Measurements from ENCODE around the gene PDS5A.
A peak's percentile ranks its signal among the peaks of the same experiment; 100 is the strongest.
"Not testable (repeated sequence)": the region's sequence is repeated elsewhere in the genome, so short reads cannot be mapped to it uniquely, and the experiment has no call there.

PDS5A gene, protein sequence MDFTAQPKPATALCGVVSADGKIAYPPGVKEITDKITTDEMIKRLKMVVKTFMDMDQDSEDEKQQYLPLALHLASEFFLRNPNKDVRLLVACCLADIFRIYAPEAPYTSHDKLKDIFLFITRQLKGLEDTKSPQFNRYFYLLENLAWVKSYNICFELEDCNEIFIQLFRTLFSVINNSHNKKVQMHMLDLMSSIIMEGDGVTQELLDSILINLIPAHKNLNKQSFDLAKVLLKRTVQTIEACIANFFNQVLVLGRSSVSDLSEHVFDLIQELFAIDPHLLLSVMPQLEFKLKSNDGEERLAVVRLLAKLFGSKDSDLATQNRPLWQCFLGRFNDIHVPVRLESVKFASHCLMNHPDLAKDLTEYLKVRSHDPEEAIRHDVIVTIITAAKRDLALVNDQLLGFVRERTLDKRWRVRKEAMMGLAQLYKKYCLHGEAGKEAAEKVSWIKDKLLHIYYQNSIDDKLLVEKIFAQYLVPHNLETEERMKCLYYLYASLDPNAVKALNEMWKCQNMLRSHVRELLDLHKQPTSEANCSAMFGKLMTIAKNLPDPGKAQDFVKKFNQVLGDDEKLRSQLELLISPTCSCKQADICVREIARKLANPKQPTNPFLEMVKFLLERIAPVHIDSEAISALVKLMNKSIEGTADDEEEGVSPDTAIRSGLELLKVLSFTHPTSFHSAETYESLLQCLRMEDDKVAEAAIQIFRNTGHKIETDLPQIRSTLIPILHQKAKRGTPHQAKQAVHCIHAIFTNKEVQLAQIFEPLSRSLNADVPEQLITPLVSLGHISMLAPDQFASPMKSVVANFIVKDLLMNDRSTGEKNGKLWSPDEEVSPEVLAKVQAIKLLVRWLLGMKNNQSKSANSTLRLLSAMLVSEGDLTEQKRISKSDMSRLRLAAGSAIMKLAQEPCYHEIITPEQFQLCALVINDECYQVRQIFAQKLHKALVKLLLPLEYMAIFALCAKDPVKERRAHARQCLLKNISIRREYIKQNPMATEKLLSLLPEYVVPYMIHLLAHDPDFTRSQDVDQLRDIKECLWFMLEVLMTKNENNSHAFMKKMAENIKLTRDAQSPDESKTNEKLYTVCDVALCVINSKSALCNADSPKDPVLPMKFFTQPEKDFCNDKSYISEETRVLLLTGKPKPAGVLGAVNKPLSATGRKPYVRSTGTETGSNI (N-terminal part only)

DNA sequence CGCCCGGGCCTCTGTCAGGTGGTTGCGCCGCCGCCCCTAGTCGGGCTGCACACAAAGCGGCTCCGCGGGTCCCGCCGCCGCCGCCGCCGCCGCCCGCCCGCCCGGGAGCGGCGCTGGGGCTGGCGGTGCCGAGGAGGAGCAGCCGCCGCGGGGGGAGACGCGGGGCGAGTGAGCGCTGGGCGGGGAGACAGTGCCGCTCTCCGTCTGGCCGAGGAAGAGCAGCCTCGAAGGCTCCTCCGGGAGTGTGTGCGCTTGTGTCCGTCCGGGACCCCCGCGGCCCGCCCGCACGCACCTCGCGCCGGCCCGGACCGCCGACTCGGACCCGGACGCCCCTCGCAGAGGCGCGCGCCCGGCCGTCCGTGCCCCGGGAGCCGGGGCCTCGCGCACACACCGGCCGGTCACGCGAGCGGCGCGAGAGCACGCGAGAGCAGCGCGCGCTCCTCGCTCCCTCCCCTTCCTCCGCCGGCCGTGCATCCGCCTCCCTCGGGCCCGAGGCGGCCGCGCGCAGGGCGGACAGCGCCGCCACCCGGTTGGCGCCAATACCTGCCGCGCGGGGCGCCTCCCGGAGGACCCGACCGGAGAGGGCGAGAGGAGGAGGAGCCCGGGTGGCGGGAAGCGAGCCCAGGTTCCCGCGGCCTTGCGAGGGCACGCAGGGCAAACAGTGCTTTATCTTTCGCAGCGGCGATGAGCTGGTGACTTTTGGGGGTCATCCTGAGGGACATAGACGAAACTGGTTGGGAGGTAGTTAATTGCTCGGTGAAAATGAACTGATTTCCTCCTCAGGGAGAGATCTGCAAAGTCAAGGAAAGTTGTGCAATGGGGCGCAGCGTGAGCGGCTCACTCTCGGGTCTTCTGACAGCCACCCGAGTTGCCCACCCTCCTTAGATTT, at the start of gene PDS5A:
Gene PDS5A (minus strand): TSS at position 423 of the 889 bp plus-strand sequence. CDS start 1,334 bp downstream, outside the sequence.
- peak; percentile 76 to 84 for DNase-seq (ENCODE audit: low read depth in 2 of 2)

DNA sequence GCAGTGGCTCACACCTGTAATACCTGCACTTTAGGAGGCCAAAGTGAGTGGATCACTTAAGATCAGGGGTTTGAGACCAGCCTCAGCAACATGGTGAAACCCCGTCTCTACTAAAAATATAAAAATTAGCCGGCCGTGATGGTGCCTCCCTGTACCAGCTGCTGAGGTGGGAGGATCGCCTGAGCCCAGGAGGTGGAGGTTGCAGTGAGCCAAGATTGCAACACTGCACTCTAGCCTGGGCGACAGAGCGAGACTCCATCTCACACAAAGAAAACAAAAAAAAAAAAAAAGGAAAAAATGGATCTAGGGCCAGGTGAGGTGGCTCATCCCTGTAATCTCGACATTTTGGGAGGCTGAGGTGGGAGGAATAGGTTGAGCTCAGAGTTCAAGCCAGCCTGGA, 46.3 kb upstream of the PDS5A start:
- not testable (repeated sequence) for DNase-seq (ENCODE audit: low read depth in 2 of 2)

DNA sequence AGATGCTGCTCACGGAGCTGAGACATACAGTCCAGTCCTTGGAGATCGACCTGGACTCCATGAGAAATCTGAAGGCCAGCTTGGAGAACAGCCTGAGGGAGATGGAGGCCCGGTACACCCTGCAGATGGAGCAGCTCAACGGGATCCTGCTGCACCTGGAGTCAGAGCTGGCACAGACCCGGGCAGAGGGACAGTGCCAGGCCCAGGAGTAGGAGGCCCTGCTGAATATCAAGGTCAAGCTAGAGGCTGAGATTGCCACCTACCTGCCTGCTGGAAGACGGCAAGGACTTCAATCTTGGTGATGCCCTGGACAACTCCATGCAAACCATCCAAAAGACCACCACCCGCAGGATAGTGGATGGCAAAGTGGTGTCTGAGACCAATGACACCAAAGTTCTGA, 43.4 kb upstream of the PDS5A start:
- not testable (repeated sequence) for DNase-seq (ENCODE audit: low read depth in 2 of 2)

DNA sequence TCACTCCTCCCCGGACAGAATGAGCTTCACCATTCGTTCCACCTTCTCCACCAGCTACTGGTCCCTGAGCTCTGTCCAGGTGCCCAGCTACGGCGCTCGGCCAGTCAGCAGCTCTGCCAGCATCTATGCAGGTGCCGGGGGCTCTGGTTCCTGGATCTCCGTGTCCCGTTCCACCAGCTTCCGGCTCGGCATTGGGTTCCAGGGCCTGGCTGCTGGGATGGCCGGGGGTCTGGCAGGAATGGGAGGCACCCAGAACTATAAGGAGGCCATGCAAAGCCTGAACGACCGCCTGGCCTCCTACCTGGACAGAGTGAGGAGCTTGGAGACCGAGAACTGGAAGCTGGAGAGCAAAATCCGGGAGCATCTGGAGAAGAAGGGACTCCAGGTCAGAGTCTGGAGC, 42.5 kb upstream of the PDS5A start:
- no peak for DNase-seq (ENCODE audit: low read depth in 2 of 2)

DNA sequence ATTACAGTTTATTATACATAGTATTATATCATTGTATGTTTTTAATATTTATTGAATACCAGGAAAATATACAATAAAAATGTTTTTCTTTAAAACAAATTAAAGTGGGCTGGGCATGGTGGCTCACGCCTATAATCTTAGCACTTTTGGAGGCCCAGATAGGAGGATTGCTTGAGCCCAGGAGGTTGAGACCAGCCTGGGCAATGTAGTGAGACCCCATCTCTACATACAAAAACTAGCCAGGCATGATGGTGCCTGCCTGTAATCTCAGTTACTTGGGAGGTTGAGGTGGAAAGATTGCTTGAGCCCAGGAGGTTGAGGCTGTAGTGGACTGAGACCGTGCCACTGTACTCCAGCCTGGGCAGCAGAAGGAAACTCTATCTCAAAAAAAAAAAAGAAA, 38.3 kb upstream of the PDS5A start:
- DNase-seq (ENCODE audit: low read depth in 2 of 2), result no peak

DNA sequence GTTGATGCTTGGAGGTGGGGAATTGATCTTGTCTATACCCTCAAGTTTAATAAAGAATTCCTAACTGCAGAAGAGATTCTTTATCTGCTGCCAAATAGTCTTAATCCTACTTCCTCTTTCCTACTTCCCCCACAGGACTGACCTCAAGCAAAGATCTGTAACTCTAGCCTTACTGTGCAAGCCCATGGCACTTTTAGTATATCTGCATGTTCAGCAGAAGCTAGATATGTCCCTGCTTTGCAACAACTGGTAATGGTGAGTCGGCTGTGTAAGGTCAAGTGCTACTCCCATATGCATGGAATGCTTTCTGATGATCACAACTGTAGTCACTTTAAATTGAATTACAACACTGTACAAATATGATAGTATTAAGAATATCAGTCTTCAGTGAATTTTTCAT, 26.3 kb upstream of the PDS5A start:
- no peak for DNase-seq (ENCODE audit: low read depth in 2 of 2)

DNA sequence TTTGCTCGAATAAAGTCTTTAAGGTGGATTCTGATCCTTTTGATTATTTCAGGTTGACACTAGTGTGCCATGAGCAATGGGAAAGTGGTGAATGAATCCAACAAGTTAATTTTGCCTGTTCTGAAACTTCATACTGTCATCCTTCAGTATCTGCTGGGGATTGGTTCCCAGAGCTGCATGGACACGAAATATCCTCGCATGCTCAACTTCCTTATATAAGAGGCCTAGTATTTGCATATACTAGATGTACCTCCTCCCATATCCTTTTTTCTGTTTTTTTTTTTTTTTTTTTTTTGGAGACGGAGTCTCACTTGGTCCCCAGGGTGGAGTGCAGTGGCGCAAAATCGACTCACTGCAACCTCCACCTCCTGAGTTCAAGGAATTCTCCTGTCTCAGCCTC, 23.0 kb upstream of the PDS5A start:
- no peak for DNase-seq (ENCODE audit: low read depth in 2 of 2)

DNA sequence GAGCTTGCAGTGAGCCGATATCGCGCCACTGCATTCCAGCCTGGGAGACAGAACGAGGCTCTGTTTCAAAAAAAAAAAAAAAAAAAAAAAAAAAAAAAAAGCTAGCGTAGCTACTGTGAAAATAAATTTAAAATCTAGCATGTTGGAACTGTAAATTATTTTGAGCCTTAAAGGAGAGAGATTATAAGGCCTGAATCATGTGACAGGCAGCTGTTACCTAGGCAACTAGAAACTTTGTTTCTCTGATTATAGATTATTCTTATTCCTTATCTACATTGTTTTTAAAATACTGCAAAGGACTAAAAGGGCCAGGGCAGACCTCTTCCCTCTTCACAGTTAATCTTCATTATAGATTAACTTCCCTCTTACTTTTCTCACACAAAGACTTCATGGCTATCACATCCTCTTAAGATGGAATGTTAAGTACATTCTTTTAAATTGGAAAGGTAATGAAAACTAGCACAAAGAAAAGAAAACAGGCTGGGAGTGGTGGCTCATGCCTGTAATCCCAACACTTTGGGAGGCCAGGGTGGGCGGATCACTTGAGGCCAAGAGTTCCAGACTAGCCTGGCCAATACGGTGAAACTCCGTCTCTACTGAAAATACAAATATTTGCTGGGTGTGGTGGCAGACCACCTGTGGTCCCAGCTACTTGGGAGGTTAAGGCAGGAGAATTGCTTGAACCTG, 21.1 kb upstream of the PDS5A start:
- no peak for DNase-seq (ENCODE audit: low read depth in 2 of 2)

DNA sequence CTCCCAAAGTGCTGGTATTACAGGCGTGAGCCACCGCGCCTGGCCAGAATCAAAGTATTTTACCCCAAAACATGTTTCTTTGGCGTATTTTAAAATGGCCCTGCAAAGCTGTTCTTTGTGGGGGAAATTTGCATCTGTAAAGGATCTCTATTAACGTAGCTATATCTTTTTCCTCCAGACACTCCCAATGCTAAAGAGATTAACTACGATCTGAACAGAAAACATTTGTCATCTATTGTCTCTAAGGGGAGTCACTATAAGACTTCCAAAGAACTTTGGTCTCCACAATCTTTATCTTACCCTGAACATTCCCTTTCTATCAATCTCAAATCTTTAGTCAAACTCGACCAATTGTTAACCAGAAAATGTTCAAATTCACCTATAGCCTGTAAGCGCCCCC, 19.1 kb upstream of the PDS5A start:
- no peak for DNase-seq (ENCODE audit: low read depth in 2 of 2)

DNA sequence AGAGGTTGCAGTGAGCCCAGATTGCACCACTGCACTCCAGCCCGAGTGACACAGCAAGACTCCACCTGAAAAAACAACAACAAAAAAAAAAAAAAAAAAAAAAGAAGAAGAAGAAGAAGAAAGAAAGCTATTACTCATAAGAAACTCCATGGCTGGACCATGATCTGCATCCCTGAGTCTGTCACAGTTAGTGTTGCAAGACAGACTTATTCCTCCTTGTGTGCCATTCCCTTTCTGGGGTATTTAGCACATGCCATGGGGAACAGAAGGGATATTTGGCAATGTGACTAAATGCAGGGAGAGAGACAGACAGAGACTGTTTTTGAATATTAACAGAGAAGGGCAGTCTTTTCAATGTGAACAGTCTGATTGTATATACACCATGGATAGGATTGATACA, 16.7 kb upstream of the PDS5A start:
- no peak for DNase-seq (ENCODE audit: low read depth in 2 of 2)

DNA sequence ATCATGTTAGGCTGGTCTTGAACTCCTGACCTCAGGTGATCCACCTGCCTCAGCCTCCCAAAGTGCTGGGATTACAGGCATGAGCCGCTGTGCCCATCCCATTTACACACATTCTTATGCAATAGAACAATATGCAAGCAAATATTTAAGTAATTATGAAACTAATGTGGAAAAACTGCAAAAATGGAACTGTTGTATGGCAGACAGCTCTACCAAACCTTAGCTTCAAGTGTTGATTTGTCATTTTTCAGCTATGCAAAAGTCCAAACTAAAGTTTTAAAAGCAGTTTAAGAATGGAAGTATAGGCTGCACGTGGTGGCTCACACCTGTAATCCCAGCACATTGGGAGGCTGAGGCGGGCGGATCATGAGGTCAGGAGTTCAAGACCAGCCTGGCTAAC, 11.7 kb upstream of the PDS5A start:
- DNase-seq (ENCODE audit: low read depth in 2 of 2), result not testable (repeated sequence)

DNA sequence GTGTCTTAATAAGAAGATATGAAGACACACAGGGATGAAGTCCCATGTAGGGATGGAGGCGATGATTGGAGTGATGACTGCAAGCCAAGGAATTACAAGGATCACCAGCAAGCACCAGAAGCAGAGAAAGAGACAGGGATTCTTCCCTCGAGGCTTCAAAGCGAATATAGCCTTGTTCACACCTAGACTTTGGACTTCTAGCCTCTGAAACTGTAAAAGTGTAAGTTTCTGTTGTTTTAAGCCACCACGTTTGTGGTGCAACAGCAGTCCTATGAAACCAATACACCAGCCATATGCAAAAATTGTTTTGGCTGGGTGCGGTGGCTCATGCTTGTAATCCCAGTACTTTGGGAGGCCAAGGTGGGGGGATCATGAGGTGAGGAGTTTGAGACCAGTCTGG, 9.8 kb upstream of the PDS5A start:
- DNase-seq (ENCODE audit: low read depth in 2 of 2), result no peak

DNA sequence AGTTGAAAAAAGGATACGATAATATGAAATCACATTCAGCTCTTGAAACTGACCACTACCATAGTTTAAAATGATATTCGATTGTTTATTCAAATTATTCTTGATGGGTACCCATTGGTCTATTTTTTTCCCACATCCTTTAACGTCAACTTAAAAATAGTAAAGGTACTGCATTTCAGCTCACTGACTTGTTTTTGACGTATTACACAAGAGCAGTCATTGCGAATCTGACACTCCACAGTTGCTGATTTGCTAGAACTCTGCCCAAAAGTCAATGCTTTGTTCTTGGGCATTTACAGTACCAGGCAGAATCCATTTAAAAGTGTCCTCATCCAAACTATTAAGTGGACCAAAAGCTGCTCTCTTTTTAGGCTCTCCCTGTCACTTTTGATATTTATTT, 1.2 kb upstream of the PDS5A start:
- DNase-seq (ENCODE audit: low read depth in 2 of 2), result no peak

DNA sequence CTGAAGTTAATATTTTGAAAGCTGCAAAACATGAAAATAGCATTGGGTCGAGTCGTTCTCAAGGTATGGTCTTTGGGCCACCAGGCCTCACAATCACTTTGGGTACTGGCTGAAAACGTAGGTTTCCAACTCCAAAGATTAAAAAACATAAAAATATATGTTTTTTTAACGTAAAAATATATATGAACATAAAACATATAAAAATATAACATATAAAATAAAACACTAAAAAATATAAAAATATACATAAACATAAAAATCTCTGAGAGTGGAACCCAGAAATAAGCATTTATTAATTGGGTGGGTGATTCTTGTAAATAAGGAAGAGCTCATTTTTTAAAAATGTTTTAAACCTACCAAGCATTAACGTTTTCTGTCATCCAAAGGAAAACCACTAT, 666 bp upstream of the PDS5A start:
- no peak for DNase-seq (ENCODE audit: low read depth in 2 of 2)

DNA sequence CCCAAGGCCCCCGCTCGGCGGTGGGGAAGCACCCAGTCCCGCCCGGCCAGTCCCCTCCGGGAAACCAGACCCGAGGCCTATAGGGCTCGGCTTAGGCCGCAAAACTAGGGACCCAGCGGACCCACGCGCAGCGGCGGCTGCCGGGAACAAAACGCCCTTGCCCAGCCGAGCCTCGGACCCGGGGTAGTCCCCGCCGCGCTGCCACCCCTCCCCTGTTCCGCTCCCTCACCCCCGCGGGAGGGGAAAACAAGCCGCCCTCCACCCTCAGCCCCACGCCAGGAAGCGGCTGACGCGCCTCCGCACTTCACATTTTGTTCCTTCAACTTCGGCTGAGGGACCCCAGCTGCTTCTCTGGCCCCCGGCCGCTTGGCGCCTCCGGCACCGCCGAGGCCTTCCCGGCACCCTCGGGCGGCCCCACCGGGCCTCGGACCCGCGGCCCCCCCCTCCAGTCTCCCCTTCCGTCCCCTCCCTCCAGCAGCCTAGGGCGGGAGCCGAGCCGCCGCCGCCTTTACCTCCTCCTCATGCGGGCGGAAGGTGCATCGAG, 694 bp downstream of the PDS5A start:
- DNase-seq (ENCODE audit: low read depth in 2 of 2), result peak in 1 of 2 donors; percentile 28

DNA sequence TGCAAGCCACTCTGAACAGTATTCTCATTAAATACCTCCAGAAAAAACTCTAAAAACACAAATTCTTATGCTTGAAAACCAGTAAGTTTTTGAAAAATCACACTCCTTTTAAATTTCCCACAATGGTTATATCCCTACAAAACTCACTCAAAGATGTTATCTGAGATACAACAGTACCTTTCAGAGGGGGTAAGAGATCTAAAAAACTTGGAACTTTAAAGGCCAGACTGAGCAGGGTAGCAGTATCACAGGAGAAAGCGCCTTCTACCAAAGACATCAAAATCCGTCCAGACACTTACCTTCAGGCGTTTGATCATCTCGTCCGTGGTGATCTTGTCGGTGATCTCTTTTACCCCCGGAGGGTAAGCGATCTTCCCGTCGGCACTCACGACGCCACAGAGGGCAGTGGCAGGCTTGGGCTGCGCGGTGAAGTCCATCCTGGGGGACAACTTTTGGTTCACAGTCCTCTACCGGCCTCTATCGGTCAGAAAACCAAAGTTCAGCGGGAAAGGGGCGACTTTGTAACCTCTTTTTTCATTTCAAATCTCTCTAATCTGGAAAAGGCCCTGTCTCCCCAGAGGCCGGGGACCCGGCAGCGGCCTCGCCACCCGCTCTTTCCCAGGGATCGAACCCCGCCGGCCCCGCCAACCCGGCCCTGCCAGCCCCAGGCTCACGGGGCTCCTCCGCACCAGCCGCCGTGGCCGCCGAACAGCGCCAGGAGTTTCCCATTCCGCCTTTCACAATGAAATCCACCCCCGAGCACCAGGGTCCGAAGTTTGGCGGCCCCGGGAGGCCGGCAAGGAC, 1.4 kb downstream of the PDS5A start:
- peak; percentile 35 to 40 for DNase-seq (ENCODE audit: low read depth in 2 of 2)

DNA sequence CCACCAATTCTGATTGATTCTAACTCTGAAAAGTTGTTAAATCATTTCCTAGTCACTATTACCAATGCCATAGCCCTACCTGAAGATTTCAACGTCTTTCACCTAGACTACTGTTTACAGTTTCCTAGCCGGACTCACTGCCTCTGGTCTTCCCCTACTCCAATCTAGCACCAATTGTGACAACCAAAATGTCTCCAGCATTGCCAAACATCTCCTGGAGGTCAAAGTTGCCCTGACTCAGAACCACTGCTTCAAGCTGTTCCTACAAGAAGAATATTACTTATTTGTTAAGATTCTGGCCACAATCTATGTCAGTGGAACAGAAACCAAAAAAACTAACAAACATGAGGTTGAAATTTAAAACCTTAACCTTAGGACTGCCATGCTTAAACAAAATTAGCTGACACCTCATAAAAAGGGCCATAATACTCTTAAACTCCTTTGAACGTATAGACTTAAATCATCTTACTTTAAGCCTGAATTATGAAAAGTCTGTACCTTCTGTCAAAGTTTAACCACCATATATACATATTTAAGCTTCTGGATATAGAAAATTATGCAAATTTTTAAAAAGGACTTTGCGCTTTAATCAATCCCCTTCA, 2.1 kb downstream of the PDS5A start:
- DNase-seq (ENCODE audit: low read depth in 2 of 2), result no peak

DNA sequence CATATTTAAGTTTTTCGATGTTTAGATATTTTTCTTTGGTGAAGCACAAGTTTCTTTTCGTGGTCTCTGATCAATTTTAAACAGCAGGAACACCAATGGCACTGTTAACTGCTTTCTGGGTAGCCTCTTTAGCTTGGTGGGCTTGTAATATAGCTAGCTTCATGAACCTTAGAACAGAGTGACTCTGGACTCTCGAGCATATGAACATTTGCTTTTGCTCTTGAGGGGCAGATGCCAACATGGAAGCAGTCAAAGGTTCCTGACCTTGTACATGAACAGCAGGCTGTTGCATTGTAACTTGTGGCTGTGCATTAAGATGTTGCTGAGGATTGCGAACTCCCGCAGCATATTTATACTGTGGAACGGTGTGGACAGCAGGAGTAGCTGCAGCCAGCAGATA, 4.7 kb downstream of the PDS5A start:
- DNase-seq (ENCODE audit: low read depth in 2 of 2), result not testable (repeated sequence)
